HepG2 (cell line): ENCODE results near the gene PPP4C. TPM values are rescaled to one million over a fixed set of nuclear protein-coding genes. Genes with fewer than 3 reads are reported as not detected.

Experiments
- AGO1 ChIP-seq: fragments of 200-400 bp; formaldehyde crosslinking; IDR thresholded peaks from 2 replicates; pipeline ENCODE4 v1.6.1; 2017; ENCODE audit warnings: mild to moderate bottlenecking, low read depth, low read length, moderate library complexity; ENCODE audit not compliant: poor library complexity, severe bottlenecking
- EEA1 ChIP-seq: sonication (generic); formaldehyde crosslinking; IDR thresholded peaks from 2 replicates; pipeline ENCODE4 v1.5.1; 2020; ENCODE audit warnings: mild to moderate bottlenecking, missing genetic modification reagents, borderline replicate concordance
- GTF3A ChIP-seq: sonication (generic); formaldehyde crosslinking; conservative IDR thresholded peaks from 2 replicates; pipeline ENCODE4 v1.4.0; 2020; ENCODE audit warnings: mild to moderate bottlenecking, missing genetic modification reagents
- KLF12 ChIP-seq: sonication (generic); formaldehyde crosslinking; IDR thresholded peaks from 2 replicates; pipeline ENCODE4 v1.4.0; 2020; ENCODE audit warnings: missing genetic modification reagents, borderline replicate concordance
- MEIS2 ChIP-seq: sonication (generic); formaldehyde crosslinking; IDR thresholded peaks from 2 replicates; pipeline ENCODE4 v1.9.0; 2021; ENCODE audit warnings: mild to moderate bottlenecking, missing genetic modification reagents
- MYNN ChIP-seq: sonication (generic); formaldehyde crosslinking; IDR thresholded peaks from 2 replicates; pipeline ENCODE4 v1.4.0; 2020; ENCODE audit warnings: mild to moderate bottlenecking, low read depth, missing genetic modification reagents
- RCOR2 ChIP-seq: IDR thresholded peaks from 2 replicates; pipeline ENCODE4 v1.6.1; 2016; ENCODE audit warnings: missing biosample characterization, missing genetic modification reagents
- SATB2 ChIP-seq: sonication (generic); formaldehyde crosslinking; IDR thresholded peaks from 2 replicates; pipeline ENCODE4 v1.5.0; 2020; ENCODE audit warnings: missing genetic modification reagents
- TEAD2 ChIP-seq: sonication (generic); formaldehyde crosslinking; IDR thresholded peaks from 2 replicates; pipeline ENCODE4 v1.9.0; 2021; ENCODE audit warnings: missing genetic modification reagents
- ZNF225 ChIP-seq: sonication (generic); formaldehyde crosslinking; IDR thresholded peaks from 2 replicates; pipeline ENCODE4 v1.4.0; 2020; ENCODE audit warnings: mild to moderate bottlenecking, missing genetic modification reagents
- ZNF292 ChIP-seq: sonication (generic); formaldehyde crosslinking; IDR thresholded peaks from 2 replicates; pipeline ENCODE4 v1.8.1; 2022; ENCODE audit warnings: mild to moderate bottlenecking, low read depth, missing genetic modification reagents, borderline replicate concordance
- ZNF3 ChIP-seq: IDR thresholded peaks from 2 replicates; pipeline ENCODE4 v1.7.0; 2017; ENCODE audit warnings: inconsistent platforms
- ZNF329 ChIP-seq: sonication (generic); formaldehyde crosslinking; IDR thresholded peaks from 2 replicates; pipeline ENCODE4 v1.9.0; 2021; ENCODE audit warnings: low read depth, mild to moderate bottlenecking, missing genetic modification reagents
- ZNF446 ChIP-seq: sonication (generic); formaldehyde crosslinking; IDR thresholded peaks from 2 replicates; pipeline ENCODE4 v1.5.0; 2020; ENCODE audit warnings: mild to moderate bottlenecking, missing genetic modification reagents
- polyA plus RNA-seq, 8 experiments: library from polyadenylated mRNA; depleted of rRNA in 3 of 8; stranded (reverse) in 7 of 8; unstranded in 1 of 8; fragments of >200 nt; fragmentation: Illumina TruSeq in 4 of 8; extraction: Trizol in 4 of 8; gene quantifications; 2 replicates each; pipeline versions ENCODE4 v1.2.1 to v1.2.3, GENCODE V29; 2011 to 2016; ENCODE audit warnings: low read depth in 4 of 8, missing spikeins in 1 of 8, mixed read lengths in 1 of 8; ENCODE audit not compliant: insufficient read depth in 1 of 8
- total RNA-seq, 5 experiments: library from RNA; depleted of rRNA; stranded (reverse); fragments of >200 nt; fragmentation: Illumina TruSeq; extraction: Trizol; gene quantifications; 2 replicates each; pipeline ENCODE4 v1.2.3, GENCODE V29; 2016; ENCODE audit warnings: low read depth in 1 of 5
- TF ChIP-seq, protein P1 (sequence below): IDR thresholded peaks from 2 replicates; pipeline ENCODE4 v1.6.1; 2016; ENCODE audit warnings: missing compliant biosample characterization, missing genetic modification reagents, borderline replicate concordance
- TF ChIP-seq, protein P2 (sequence below): sonication (generic); formaldehyde crosslinking; IDR thresholded peaks from 2 replicates; pipeline ENCODE4 v1.4.0; 2020; ENCODE audit warnings: mild to moderate bottlenecking, missing genetic modification reagents
- TF ChIP-seq, protein P3 (sequence below): sonication (generic); formaldehyde crosslinking; IDR thresholded peaks from 2 replicates; pipeline ENCODE4 v1.4.0; 2020; ENCODE audit warnings: missing genetic modification reagents
- TF ChIP-seq, protein P4 (sequence below): IDR thresholded peaks from 2 replicates; pipeline ENCODE4 v1.6.1; 2016; ENCODE audit warnings: missing biosample characterization, missing genetic modification reagents, low read depth
- TF ChIP-seq, protein P5 (sequence below): sonication (generic); formaldehyde crosslinking; conservative IDR thresholded peaks from 2 replicates; pipeline ENCODE4 v1.4.0; 2020; ENCODE audit warnings: missing genetic modification reagents

Gene PPP4C
- total and polyA plus RNA-seq, 2 of the 13 experiments (the other 11 are each of a cell fraction or from before 2014, with no cell fraction given) = 176 to 220 TPM

DNA sequence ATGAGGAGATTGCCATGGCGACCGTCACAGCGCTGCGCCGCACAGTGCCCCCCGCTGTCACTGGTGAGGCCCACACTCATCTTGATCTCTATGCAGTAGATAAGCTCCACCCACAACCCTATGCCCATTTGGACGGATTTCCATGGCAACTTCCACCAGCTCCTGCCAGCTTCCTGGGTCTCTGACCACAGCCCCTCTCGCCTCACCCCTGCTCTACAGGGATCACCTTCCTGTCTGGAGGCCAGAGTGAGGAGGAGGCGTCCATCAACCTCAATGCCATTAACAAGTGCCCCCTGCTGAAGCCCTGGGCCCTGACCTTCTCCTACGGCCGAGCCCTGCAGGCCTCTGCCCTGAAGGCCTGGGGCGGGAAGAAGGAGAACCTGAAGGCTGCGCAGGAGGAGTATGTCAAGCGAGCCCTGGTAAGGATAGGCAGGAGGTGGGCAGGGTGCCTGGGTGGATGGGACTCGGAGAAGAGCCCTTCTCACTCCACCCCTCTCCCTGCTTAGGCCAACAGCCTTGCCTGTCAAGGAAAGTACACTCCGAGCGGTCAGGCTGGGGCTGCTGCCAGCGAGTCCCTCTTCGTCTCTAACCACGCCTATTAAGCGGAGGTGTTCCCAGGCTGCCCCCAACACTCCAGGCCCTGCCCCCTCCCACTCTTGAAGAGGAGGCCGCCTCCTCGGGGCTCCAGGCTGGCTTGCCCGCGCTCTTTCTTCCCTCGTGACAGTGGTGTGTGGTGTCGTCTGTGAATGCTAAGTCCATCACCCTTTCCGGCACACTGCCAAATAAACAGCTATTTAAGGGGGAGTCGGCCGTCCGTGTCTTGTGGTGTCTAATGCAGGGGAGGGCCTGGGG is 6.0 kb upstream of the PPP4C start (continued):
- TF ChIP-seq, protein P1, sequence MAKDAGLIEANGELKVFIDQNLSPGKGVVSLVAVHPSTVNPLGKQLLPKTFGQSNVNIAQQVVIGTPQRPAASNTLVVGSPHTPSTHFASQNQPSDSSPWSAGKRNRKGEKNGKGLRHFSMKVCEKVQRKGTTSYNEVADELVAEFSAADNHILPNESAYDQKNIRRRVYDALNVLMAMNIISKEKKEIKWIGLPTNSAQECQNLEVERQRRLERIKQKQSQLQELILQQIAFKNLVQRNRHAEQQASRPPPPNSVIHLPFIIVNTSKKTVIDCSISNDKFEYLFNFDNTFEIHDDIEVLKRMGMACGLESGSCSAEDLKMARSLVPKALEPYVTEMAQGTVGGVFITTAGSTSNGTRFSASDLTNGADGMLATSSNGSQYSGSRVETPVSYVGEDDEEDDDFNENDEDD (CRISPR knock-in tag) = no peak
- TF ChIP-seq KLF12 (CRISPR knock-in tag) (no peak), GTF3A (no peak), ZNF292 (no peak), RCOR2 (no peak), ZNF225 (no peak), ZNF3 (CRISPR knock-in tag) (no peak), ZNF329 (CRISPR knock-in tag) (no peak), MYNN (no peak), EEA1 (peak; percentile 64; the same call in 1 of the 2 replicates), SATB2 (CRISPR knock-in tag) (no peak), MEIS2 (CRISPR knock-in tag) (no peak), ZNF446 (CRISPR knock-in tag) (no peak), TEAD2 (CRISPR knock-in tag) (no peak), AGO1 (no peak)
- TF ChIP-seq, protein P2, sequence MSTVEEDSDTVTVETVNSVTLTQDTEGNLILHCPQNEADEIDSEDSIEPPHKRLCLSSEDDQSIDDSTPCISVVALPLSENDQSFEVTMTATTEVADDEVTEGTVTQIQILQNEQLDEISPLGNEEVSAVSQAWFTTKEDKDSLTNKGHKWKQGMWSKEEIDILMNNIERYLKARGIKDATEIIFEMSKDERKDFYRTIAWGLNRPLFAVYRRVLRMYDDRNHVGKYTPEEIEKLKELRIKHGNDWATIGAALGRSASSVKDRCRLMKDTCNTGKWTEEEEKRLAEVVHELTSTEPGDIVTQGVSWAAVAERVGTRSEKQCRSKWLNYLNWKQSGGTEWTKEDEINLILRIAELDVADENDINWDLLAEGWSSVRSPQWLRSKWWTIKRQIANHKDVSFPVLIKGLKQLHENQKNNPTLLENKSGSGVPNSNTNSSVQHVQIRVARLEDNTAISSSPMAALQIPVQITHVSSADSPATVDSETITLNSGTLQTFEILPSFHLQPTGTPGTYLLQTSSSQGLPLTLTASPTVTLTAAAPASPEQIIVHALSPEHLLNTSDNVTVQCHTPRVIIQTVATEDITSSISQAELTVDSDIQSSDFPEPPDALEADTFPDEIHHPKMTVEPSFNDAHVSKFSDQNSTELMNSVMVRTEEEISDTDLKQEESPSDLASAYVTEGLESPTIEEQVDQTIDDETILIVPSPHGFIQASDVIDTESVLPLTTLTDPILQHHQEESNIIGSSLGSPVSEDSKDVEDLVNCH (CRISPR knock-in tag) = no peak
- TF ChIP-seq, protein P3, sequence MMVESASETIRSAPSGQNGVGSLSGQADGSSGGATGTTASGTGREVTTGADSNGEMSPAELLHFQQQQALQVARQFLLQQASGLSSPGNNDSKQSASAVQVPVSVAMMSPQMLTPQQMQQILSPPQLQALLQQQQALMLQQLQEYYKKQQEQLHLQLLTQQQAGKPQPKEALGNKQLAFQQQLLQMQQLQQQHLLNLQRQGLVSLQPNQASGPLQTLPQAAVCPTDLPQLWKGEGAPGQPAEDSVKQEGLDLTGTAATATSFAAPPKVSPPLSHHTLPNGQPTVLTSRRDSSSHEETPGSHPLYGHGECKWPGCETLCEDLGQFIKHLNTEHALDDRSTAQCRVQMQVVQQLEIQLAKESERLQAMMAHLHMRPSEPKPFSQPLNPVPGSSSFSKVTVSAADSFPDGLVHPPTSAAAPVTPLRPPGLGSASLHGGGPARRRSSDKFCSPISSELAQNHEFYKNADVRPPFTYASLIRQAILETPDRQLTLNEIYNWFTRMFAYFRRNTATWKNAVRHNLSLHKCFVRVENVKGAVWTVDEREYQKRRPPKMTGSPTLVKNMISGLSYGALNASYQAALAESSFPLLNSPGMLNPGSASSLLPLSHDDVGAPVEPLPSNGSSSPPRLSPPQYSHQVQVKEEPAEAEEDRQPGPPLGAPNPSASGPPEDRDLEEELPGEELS (CRISPR knock-in tag) = no peak
- TF ChIP-seq, protein P4, sequence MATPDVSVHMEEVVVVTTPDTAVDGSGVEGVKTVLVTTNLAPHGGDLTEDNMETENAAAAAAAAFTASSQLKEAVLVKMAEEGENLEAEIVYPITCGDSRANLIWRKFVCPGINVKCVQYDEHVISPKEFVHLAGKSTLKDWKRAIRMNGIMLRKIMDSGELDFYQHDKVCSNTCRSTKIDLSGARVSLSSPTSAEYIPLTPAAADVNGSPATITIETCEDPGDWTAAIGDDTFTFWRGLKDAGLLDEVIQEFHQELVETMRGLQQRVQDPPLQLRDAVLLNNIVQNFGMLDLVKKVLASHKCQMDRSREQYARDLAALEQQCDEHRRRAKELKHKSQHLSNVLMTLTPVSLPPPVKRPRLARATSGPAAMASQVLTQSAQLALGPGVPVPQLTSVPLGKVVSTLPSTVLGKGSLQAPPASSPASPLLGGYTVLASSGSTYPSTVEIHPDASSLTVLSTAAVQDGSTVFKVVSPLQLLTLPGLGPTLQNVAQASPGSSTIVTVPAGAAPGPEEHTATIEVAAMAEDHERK = no peak
- TF ChIP-seq, protein P5, sequence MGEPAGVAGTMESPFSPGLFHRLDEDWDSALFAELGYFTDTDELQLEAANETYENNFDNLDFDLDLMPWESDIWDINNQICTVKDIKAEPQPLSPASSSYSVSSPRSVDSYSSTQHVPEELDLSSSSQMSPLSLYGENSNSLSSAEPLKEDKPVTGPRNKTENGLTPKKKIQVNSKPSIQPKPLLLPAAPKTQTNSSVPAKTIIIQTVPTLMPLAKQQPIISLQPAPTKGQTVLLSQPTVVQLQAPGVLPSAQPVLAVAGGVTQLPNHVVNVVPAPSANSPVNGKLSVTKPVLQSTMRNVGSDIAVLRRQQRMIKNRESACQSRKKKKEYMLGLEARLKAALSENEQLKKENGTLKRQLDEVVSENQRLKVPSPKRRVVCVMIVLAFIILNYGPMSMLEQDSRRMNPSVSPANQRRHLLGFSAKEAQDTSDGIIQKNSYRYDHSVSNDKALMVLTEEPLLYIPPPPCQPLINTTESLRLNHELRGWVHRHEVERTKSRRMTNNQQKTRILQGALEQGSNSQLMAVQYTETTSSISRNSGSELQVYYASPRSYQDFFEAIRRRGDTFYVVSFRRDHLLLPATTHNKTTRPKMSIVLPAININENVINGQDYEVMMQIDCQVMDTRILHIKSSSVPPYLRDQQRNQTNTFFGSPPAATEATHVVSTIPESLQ (CRISPR knock-in tag) = no peak
